K562 (cell line): ENCODE data around the gene EML1.

Experiments used
- RCOR1 ChIP-seq, 2 experiments: IDR thresholded peaks; 2 replicates each; pipeline ENCODE4 v1.6.1; 2012; ENCODE audit warnings: low read depth in 2 of 2, low read length in 2 of 2, borderline replicate concordance in 1 of 2, improper control_type of control experiment in 1 of 2
- SMARCB1 ChIP-seq: IDR thresholded peaks from 2 replicates; pipeline ENCODE4 v1.6.1; 2011; ENCODE audit warnings: improper control_type of control experiment, low read depth; ENCODE audit not compliant: insufficient read length
- SP1 ChIP-seq: sonication (generic); formaldehyde crosslinking; IDR thresholded peaks from 2 replicates; pipeline ENCODE4 v1.8.1; 2022; ENCODE audit warnings: mild to moderate bottlenecking, missing genetic modification reagents
- SRSF9 ChIP-seq: fragments of 200-400 bp; formaldehyde crosslinking; IDR thresholded peaks from 2 replicates; pipeline ENCODE4 v1.6.1; 2017; ENCODE audit warnings: low read depth, low read length, borderline replicate concordance
- ZNF217 ChIP-seq: sonication (generic); formaldehyde crosslinking; IDR thresholded peaks from 2 replicates; pipeline ENCODE4 v1.8.0; 2022; ENCODE audit warnings: mild to moderate bottlenecking, missing genetic modification reagents
- ZNF57 ChIP-seq: fragments of 450-650 bp; formaldehyde crosslinking; IDR thresholded peaks from 2 replicates; pipeline ENCODE4 v1.4.0; 2020; ENCODE audit warnings: mild to moderate bottlenecking, moderate library complexity
- ZNF589 ChIP-seq: fragments of 200-800 bp; sonication (Bioruptor generic); IDR thresholded peaks from 2 replicates; pipeline ENCODE4 v1.6.1; 2016; ENCODE audit warnings: low read depth, missing genetic modification characterization, missing compliant biosample characterization
- ZNF695 ChIP-seq: fragments of 450-650 bp; formaldehyde crosslinking; IDR thresholded peaks from 2 replicates; pipeline ENCODE4 v1.4.0; 2020; ENCODE audit warnings: mild to moderate bottlenecking, moderate library complexity
- ZNF780A ChIP-seq: fragments of 250-450 bp; sonication (Bioruptor Pico); IDR thresholded peaks from 2 replicates; pipeline ENCODE4 v1.5.0; 2021; ENCODE audit warnings: mild to moderate bottlenecking
- TF ChIP-seq, protein P1 (sequence below): fragments of 250-450 bp; sonication (Bioruptor Pico); IDR thresholded peaks from 2 replicates; pipeline ENCODE4 v1.5.0; 2021
- TF ChIP-seq, protein P2 (sequence below), 3 experiments: IDR thresholded peaks in 2 of 3; conservative IDR thresholded peaks in 1 of 3; 2 replicates each; pipeline ENCODE4 v1.5.1; 2011 to 2012; ENCODE audit warnings: low read length in 3 of 3, mild to moderate bottlenecking in 3 of 3, control low read depth in 2 of 3, improper control_type of control experiment in 1 of 3, inconsistent platforms in 1 of 3, low read depth in 1 of 3, mixed read lengths in 1 of 3, moderate library complexity in 1 of 3; ENCODE audit not compliant: insufficient read depth in 2 of 3

DNA sequence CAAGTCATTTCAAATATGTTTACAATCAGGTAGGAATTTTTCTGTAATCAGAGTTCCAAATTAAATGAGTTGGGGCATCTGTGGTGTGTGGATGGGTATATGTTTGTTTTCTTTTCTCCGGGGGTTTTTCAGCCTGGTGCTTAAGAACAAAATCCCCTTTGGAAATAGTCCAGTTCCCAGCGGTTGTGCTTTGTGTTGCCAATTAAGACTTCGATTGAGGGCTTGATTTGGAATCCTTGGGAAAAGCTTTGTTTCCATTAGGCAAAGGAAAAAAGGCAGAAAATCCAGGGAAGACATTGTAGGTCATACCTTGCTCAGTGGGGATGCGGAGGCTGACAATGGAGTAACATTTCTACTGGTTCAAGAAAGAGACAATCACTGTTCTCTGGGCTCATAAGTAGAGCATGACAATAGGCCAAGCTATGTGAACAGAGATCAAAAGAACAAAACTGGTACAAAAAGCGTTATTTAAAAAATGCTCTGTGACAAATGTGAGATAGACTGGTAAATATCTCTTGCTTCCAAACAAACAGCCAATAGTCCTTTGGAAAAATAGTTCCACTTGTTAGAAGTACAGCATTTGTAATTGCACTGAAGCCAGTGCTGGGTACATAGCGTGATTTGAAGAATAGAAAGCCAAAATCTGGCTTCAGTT lies 79.7 kb downstream of the EML1 start:
- TF ChIP-seq SMARCB1 (no peak), ZNF780A (no peak), RCOR1 (IDR thresholded peaks at IDR 0.05; ENCODE audit: borderline replicate concordance in 1 of 2, low read depth in 2 of 2, low read length in 2 of 2) (no peak), ZNF57 (CRISPR knock-in tag) (no peak), SRSF9 (no peak), ZNF217 (no peak), ZNF695 (no peak), ZNF589 (CRISPR knock-in tag) (no peak), SP1 (CRISPR knock-in tag) (no peak)
- TF ChIP-seq, protein P1, sequence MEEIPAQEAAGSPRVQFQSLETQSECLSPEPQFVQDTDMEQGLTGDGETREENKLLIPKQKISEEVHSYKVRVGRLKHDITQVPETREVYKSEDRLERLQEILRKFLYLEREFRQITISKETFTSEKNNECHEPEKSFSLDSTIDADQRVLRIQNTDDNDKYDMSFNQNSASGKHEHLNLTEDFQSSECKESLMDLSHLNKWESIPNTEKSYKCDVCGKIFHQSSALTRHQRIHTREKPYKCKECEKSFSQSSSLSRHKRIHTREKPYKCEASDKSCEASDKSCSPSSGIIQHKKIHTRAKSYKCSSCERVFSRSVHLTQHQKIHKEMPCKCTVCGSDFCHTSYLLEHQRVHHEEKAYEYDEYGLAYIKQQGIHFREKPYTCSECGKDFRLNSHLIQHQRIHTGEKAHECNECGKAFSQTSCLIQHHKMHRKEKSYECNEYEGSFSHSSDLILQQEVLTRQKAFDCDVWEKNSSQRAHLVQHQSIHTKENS (CRISPR knock-in tag) = no peak
- TF ChIP-seq, protein P2, sequence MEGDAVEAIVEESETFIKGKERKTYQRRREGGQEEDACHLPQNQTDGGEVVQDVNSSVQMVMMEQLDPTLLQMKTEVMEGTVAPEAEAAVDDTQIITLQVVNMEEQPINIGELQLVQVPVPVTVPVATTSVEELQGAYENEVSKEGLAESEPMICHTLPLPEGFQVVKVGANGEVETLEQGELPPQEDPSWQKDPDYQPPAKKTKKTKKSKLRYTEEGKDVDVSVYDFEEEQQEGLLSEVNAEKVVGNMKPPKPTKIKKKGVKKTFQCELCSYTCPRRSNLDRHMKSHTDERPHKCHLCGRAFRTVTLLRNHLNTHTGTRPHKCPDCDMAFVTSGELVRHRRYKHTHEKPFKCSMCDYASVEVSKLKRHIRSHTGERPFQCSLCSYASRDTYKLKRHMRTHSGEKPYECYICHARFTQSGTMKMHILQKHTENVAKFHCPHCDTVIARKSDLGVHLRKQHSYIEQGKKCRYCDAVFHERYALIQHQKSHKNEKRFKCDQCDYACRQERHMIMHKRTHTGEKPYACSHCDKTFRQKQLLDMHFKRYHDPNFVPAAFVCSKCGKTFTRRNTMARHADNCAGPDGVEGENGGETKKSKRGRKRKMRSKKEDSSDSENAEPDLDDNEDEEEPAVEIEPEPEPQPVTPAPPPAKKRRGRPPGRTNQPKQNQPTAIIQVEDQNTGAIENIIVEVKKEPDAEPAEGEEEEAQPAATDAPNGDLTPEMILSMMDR (IDR thresholded peaks at IDR 0.05 in 2 of 3, conservative IDR thresholded peaks at IDR 0.05 in 1 of 3; ENCODE audit: insufficient read depth in 2 of 3, low read depth in 1 of 3, low read length in 3 of 3) = no peak
